Panc1 (cell line): ENCODE data around the gene NFATC1. TPM values are rescaled to one million over a fixed set of nuclear protein-coding genes. Genes with fewer than 3 reads are reported as not detected.
A peak's percentile ranks its signal among the peaks of the same experiment; 100 is the strongest.

Experiments
- ATAC-seq: fragments of 200-7000 bp; cut with Tn5 transposase; 2 replicates; pipeline ENCODE4 v1.9.1; 2020; ENCODE audit warnings: mild to moderate bottlenecking, moderate library complexity
- BruUV-seq: library from RNA; stranded (reverse); fragments of 400-500 nt; replicated peaks from 2 replicates; lab custom pipeline; 2021; lab: Mats Ljungman, UMichigan
- CTCF ChIA-PET: fragments of 300-600 bp; sonication (Branson Sonifier 250); formaldehyde crosslinking; loops from one replicate; lab custom pipeline; 2022; ENCODE audit warnings: antibody characterized with exemption; lab: Charles Lee
- POLR2A ChIA-PET: fragments of 300-600 bp; sonication (Branson Sonifier 250); formaldehyde crosslinking; loops from one replicate; lab custom pipeline; 2022; ENCODE audit warnings: antibody characterized with exemption; lab: Charles Lee
- DNase-seq: peaks from one replicate; pipeline ENCODE4 v3.0.0-alpha.2; 2010; ENCODE audit warnings: low read depth, low spot score
- H3K27ac ChIP-seq: 2 replicates; pipeline ENCODE4 v1.5.1; 2011; ENCODE audit warnings: mild to moderate bottlenecking, low read length, inconsistent platforms
- H3K27me3 ChIP-seq: fragments of 200-500 bp; sonication (Bioruptor generic); 2 replicates; pipeline ENCODE4 v1.6.0; 2014; ENCODE audit warnings: low read length, inconsistent platforms; ENCODE audit not compliant: control insufficient read depth, insufficient read depth
- H3K36me3 ChIP-seq: fragments of 200-500 bp; sonication (Bioruptor generic); 2 replicates; pipeline ENCODE4 v1.5.1; 2014; ENCODE audit warnings: inconsistent platforms, mild to moderate bottlenecking, low read length, moderate library complexity; ENCODE audit not compliant: control insufficient read depth, insufficient read depth
- H3K4me1 ChIP-seq: 2 replicates; pipeline ENCODE4 v1.5.1; 2011; ENCODE audit warnings: inconsistent platforms, mild to moderate bottlenecking, low read length, moderate library complexity; ENCODE audit not compliant: control insufficient read depth, insufficient read depth
- H3K4me3 ChIP-seq, 2 experiments: 2 replicates each; pipeline ENCODE4 v1.5.1; 2011 to 2012; ENCODE audit warnings: low read depth in 2 of 2, low read length in 2 of 2, mild to moderate bottlenecking in 2 of 2, inconsistent platforms in 1 of 2, moderate library complexity in 1 of 2
- H3K9me3 ChIP-seq: fragments of 200-500 bp; sonication (Bioruptor generic); 2 replicates; pipeline ENCODE4 v1.5.1; 2014; ENCODE audit warnings: low read depth, mild to moderate bottlenecking, inconsistent platforms, low read length, moderate library complexity; ENCODE audit not compliant: control insufficient read depth, insufficient read depth
- POLR2AphosphoS5 ChIP-seq: IDR thresholded peaks from 2 replicates; pipeline ENCODE4 v1.6.1; 2012; ENCODE audit warnings: mild to moderate bottlenecking, low read depth, low read length, moderate library complexity
- REST ChIP-seq, 2 experiments: IDR thresholded peaks; 2 replicates each; pipeline ENCODE4 v1.6.1; 2011 to 2012; ENCODE audit warnings: low read depth in 2 of 2, control low read depth in 1 of 2, low read length in 1 of 2, mild to moderate bottlenecking in 1 of 2, moderate library complexity in 1 of 2; ENCODE audit not compliant: insufficient read depth in 1 of 2
- SIN3A ChIP-seq: IDR thresholded peaks from 2 replicates; pipeline ENCODE4 v1.6.1; 2012; ENCODE audit warnings: low read depth, mild to moderate bottlenecking, low read length, moderate library complexity, borderline replicate concordance; ENCODE audit not compliant: insufficient read depth
- TCF7L2 ChIP-seq: IDR thresholded peaks from 2 replicates; pipeline ENCODE4 v1.6.1; 2011; ENCODE audit warnings: mild to moderate bottlenecking, low read depth, low read length, inconsistent platforms
- in situ Hi-C: cut with HindIII; loops from 2 replicates; pipeline ENCODE4 v1.10.0; 2016; ENCODE audit warnings: low sequenced_read_pairs, low pct_unique_long_range_greater_than_20kb
- intact Hi-C: fragments of 100-400 bp; cut with micrococcal nuclease; formaldehyde crosslinking; loops from one replicate; pipeline ENCODE4 v1.10.0; 2022; ENCODE audit not compliant: unreplicated experiment
- total RNA-seq: library from RNA; stranded (reverse); gene quantifications from one replicate; pipeline ENCODE4 v1.2.1, GENCODE V29; 2021; ENCODE audit not compliant: unreplicated experiment
- TF ChIP-seq, protein P1 (sequence below): fragments of 450-650 bp; IDR thresholded peaks from 2 replicates; pipeline ENCODE4 v1.5.1; 2017; ENCODE audit warnings: mild to moderate bottlenecking

Gene NFATC1
- total RNA-seq, 1 experiment from 2014 or later, result 30.8 TPM

DNA sequence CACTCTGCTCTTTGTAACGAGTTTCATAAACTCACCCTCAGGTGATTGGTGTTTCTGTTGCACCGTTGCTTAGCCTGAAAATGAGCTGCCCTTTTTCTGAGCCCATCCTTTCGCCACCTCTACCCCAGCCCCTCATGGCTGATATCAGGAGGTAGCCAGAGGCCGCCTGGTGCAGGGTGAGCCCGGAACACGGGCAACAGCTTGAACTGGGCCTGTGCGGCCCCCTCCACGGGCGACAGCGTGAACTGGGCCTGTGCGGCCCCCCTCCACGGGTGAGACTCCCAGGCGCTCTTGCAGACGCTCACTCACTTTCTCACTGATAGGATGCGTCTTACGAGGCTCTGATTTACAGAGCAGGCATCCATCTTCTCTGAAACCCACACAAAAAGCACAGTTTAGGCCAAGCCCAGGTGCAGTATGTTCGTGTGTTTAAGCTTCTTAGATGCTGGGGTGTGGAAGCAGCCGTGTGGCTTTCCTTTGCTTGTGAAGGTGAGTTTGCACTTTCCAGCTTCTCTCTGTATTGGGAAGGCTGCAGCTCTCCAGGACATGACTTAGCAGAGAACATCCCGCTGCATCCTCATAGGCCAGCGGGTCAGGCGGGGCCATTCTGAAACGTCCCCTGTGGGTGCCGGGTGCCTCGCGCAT, 83.5 kb downstream of the NFATC1 start:
- in situ Hi-C loops (no loop called here), intact Hi-C loops (no loop called here)
- ChIA-PET POLR2A (no interaction called here), CTCF (no interaction called here)
- Histone ChIP-seq H3K36me3 (no peaks in the 10 kb centered on the region), H3K4me1 (no peaks in the 10 kb centered on the region), H3K27me3 (no peaks in the 10 kb centered on the region), H3K4me3 (no peak overlapping the region), H3K9me3 (no peaks in the 10 kb centered on the region), H3K27ac (no peak overlapping the region)
- no TSS peak for BruUV-seq
- no peak for DNase-seq
- 0 out of 2 replicates have a peak, but pooled peaks have one; percentile 3 for ATAC-seq
- TF ChIP-seq SIN3A, result no peak
- no peak for TF ChIP-seq POLR2AphosphoS5

- in situ Hi-C loops, result no loop called here
- no peak for DNase-seq
- TF ChIP-seq POLR2AphosphoS5, result no peak
- no peak for TF ChIP-seq SIN3A
- no peak for TF ChIP-seq TCF7L2
- TF ChIP-seq REST (IDR thresholded peaks at IDR 0.05; ENCODE audit: insufficient read depth in 1 of 2, low read depth in 2 of 2, low read length in 1 of 2), result no peak
- TF ChIP-seq, protein P1, sequence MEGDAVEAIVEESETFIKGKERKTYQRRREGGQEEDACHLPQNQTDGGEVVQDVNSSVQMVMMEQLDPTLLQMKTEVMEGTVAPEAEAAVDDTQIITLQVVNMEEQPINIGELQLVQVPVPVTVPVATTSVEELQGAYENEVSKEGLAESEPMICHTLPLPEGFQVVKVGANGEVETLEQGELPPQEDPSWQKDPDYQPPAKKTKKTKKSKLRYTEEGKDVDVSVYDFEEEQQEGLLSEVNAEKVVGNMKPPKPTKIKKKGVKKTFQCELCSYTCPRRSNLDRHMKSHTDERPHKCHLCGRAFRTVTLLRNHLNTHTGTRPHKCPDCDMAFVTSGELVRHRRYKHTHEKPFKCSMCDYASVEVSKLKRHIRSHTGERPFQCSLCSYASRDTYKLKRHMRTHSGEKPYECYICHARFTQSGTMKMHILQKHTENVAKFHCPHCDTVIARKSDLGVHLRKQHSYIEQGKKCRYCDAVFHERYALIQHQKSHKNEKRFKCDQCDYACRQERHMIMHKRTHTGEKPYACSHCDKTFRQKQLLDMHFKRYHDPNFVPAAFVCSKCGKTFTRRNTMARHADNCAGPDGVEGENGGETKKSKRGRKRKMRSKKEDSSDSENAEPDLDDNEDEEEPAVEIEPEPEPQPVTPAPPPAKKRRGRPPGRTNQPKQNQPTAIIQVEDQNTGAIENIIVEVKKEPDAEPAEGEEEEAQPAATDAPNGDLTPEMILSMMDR, result no peak
- ChIA-PET CTCF (no interaction called here), POLR2A (no interaction called here)
- no peak for ATAC-seq
- intact Hi-C loops, result no loop called here
- Histone ChIP-seq H3K4me1 (peaks cover under 1% of the 10 kb centered on the region; the same call in 1 of the 2 replicates), H3K9me3 (no peaks in the 10 kb centered on the region), H3K27ac (no peak overlapping the region), H3K36me3 (no peaks in the 10 kb centered on the region), H3K4me3 (no peak overlapping the region), H3K27me3 (no peaks in the 10 kb centered on the region)
- no TSS peak for BruUV-seq
Measured at GRCh38 chr18:79479761-79480161, 84.0 kb downstream of the NFATC1 start.
